HG02970 (cell line): ENCODE data around the gene ESRRB.
A peak's percentile ranks its signal among the peaks of the same experiment; 100 is the strongest.

Experiments used
- ATAC-seq: cut with Tn5 transposase; IDR thresholded peaks from one replicate; pipeline ENCODE4 v1.9.1; 2021; ENCODE audit warnings: mild to moderate bottlenecking, moderate library complexity, moderate number of reproducible peaks; ENCODE audit not compliant: unreplicated experiment, low FRiP score

Gene ESRRB

GRCh38 chr14:76351941-76352340 lies 24.0 kb upstream of the ESRRB start:
- no peak for ATAC-seq

- ATAC-seq, result peak; percentile 60
Measured at GRCh38 chr14:76352639-76353281, 23.2 kb upstream of the ESRRB start.

- ATAC-seq, result no peak
Measured at GRCh38 chr14:76354310-76354709, 21.6 kb upstream of the ESRRB start.

GRCh38 chr14:76355771-76356170 lies 20.2 kb upstream of the ESRRB start:
- ATAC-seq, result no peak

- ATAC-seq, result no peak
Measured at GRCh38 chr14:76371066-76371465, 4.9 kb upstream of the ESRRB start.

- ATAC-seq, result no peak
Measured at GRCh38 chr14:76373456-76373855, 2.5 kb upstream of the ESRRB start.

- no peak for ATAC-seq
Measured at GRCh38 chr14:76375484-76375883, 453 bp upstream of the ESRRB start.

GRCh38 chr14:76376409-76376877 lies 506 bp downstream of the ESRRB start:
- ATAC-seq, result no peak

GRCh38 chr14:76376878-76377734 lies 1.2 kb downstream of the ESRRB start:
- ATAC-seq, result no peak

GRCh38 chr14:76377735-76378074 lies 1.8 kb downstream of the ESRRB start:
- no peak for ATAC-seq

- no peak for ATAC-seq
Measured at GRCh38 chr14:76380991-76381390, 5.1 kb downstream of the ESRRB start.

GRCh38 chr14:76381817-76382494 lies 6.0 kb downstream of the ESRRB start:
- no peak for ATAC-seq

- no peak for ATAC-seq
Measured at GRCh38 chr14:76382495-76382832, 6.5 kb downstream of the ESRRB start.

- ATAC-seq, result no peak
Measured at GRCh38 chr14:76385435-76385834, 9.5 kb downstream of the ESRRB start.

GRCh38 chr14:76386944-76387782 lies 11.2 kb downstream of the ESRRB start:
- no peak for ATAC-seq

- no peak for ATAC-seq
Measured at GRCh38 chr14:76389841-76390240, 13.9 kb downstream of the ESRRB start.

- no peak for ATAC-seq
Measured at GRCh38 chr14:76390621-76391020, 14.7 kb downstream of the ESRRB start.

- ATAC-seq, result no peak
Measured at GRCh38 chr14:76391981-76392690, 16.2 kb downstream of the ESRRB start.

GRCh38 chr14:76394569-76394968 lies 18.6 kb downstream of the ESRRB start:
- ATAC-seq, result no peak

GRCh38 chr14:76395161-76395560 lies 19.2 kb downstream of the ESRRB start:
- ATAC-seq, result no peak
